Inflammatory macrophage treated with lipopolysaccharide for 1 hour (primary cell): Measurements from ENCODE around the gene DYNC1H1.

Experiments used
- DNase-seq, 2 donors: peaks; one replicate each; pipeline ENCODE4 v3.0.0-alpha.2; 2020 to 2022

DYNC1H1 gene

DNA sequence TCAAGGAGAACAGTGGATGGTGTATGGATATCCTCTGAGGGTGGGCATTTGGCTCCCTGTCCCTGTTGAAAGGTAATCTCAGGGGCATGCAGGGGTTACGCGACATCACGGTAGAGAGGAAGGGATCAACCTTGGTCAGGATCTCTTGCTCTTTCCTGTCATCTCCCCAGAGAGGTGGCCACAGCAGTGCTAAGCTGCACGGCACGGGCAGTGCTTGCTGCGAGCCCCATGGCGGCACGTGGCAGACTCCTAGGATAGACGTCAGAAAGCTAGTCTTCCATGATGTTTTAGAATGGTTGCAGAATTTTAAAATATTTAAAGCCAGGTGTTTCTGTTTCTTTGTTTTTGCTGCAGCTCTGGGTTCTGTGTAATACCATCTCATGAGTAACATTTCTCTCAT, 41.0 kb downstream of the DYNC1H1 start:
- DNase-seq, result no peak

DNA sequence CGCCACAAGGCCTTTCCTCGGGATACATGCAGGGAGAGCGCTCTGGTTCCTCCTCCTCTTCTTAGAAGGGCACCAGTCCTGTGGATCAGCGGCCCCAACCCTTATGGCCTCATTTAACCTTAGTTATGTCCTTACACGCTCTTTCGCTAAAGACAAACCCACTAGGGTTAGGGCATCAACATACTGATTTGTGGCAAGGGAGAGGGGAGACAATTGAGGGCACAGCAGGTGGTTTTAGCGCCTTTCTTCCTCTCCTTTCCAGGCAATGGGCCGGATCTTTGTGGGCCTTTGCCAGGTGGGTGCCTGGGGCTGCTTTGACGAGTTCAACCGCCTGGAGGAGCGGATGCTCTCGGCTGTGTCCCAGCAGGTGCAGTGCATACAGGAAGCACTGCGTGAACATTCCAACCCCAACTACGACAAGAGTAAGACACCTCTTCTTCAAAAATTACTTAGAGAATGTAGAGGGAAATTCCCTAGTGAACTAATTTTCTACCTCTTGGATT, 43.6 kb downstream of the DYNC1H1 start:
- DNase-seq, result no peak

DNA sequence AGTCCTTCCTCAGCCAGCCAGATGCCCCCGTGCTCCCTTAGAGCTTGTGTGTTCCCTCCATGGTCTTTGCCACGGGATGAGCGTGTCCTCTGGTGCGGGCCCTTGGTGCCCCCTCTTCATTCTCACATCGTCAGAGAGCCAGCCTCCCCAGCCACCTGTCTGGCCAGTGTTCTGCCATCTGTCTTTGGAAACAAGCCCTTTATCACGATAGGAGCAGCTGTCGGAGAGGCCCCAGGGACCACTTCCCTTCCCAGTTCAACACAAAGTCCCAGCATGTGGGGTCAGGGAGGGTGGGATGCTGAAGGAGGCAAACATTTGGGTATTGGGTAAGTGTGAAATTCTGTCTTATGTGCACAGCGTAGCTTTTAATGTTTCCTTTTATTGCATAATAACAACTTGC, 44.5 kb downstream of the DYNC1H1 start:
- no peak for DNase-seq

DNA sequence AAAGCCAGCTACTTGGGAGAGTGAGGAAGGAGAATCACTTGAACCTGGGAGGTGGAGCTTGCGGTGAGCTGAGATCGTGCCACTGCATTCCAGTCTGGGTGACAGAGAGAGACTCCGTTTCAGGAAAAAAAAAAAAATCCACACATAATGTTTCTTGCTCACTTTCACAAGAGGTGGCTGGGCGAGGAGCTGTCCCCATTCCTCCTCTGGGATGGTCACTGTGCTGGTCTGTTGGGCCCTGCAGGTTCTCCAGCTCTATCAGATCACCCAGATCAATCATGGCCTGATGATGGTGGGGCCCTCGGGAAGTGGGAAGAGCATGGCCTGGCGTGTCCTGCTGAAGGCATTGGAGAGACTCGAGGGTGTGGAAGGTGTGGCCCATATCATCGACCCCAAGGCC, 47.3 kb downstream of the DYNC1H1 start:
- DNase-seq, result no peak

DNA sequence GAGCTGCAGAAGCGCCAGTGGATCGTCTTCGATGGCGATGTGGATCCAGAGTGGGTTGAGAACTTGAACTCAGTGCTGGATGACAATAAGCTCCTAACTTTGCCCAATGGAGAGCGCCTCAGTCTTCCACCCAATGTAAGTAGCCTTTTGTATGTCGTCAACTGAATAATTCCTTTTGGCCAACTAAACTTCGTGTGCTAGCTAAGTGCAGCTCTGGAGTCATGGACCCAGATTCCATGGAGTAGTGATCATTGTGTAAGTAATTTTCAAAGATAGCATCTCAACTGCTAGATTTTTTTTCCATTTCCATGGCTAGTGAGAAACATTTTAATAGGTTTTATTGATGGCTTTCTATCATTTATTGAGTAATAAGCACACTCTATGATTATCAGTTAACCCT, 48.0 kb downstream of the DYNC1H1 start:
- DNase-seq, result no peak

DNA sequence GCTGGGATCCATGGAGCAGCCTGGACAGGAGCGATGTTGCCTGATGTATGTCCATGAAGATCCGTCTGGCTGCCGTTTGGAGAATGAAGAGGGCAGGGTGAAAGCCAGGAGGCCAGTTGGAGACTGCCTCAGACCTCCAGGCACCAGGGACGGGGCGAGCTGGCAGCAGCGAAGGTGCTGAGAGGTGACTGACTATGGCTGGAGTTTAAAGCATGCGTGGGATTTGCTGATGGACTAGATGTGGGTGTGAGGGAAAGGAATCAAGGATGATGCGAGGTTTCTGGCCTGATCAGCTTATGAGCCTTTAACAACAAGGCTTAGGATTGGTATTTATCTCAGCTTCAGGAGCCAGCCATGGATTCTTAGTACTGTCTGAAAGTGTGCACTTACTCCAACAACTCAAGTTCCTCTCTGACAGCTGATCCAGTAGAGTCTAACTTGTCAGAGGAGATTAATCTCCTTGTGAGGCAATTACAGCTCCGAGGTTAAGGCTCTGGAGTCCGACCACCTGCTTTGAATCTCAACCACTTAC, 49.4 kb downstream of the DYNC1H1 start:
- DNase-seq, result no peak

DNA sequence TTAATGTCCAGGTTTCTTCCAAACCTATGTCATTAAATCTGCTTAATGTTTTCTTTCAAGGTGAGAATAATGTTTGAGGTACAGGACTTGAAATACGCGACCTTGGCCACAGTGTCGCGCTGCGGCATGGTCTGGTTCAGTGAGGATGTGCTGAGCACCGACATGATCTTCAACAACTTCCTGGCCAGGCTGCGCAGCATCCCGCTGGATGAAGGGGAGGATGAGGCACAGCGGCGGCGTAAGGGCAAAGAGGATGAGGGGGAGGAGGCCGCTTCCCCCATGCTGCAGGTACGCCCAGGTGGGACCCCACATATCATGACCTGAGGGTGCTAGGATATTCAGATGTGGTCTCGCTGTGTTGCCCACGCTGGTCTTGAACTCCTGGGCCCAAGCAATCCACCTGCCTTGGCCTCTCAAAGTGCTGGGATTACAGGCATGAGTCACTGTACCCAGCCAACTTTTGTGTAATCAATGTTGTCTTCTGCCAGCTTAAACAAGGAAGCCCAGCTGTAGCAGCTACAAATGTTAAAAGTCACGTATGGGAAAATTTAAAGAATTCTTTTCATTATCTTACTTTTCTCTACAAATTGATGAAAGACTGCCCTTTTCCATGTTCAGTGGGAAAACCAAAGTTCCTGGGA, 50.8 kb downstream of the DYNC1H1 start:
- no peak for DNase-seq

DNA sequence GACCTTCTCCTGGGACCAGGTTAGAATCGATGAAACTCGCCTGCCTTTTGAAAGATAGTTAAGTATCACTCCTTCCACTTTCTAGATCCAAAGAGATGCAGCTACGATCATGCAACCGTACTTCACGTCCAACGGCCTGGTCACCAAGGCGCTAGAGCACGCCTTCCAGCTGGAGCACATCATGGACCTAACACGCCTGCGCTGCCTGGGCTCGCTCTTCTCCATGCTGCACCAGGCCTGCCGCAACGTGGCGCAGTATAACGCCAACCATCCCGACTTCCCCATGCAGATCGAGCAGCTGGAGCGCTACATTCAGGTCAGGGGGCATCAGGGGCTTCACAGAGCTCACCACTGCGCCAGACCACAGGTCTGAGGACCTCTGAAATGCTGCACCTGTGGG, 51.4 kb downstream of the DYNC1H1 start:
- DNase-seq, result no peak

DNA sequence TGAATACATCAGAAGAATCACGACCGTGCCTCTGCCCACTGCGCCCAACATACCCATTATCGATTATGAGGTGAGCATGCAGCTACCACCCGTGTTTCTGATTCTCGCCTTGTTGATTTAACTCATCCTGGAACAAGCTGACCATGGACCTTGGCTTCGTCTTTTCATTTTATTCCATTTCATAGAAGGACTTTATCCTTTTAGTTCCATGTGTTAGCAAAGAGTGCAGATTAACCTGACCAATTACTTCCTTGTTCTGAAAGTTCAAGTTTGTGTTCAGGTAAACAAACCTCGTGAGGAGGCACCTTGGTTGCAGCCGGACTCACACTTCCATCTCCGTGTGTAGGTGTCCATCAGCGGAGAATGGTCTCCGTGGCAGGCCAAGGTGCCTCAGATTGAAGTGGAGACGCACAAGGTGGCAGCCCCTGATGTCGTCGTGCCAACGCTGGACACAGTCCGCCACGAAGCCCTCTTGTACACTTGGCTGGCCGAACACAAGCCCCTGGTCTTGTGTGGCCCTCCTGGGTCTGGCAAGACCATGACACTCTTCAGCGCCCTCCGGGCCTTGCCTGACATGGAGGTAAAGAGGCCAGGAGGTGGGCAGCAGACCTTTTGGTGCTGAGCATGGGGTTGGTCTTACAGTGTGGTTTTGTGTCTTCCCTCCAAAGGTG, 52.2 kb downstream of the DYNC1H1 start:
- no peak for DNase-seq

DNA sequence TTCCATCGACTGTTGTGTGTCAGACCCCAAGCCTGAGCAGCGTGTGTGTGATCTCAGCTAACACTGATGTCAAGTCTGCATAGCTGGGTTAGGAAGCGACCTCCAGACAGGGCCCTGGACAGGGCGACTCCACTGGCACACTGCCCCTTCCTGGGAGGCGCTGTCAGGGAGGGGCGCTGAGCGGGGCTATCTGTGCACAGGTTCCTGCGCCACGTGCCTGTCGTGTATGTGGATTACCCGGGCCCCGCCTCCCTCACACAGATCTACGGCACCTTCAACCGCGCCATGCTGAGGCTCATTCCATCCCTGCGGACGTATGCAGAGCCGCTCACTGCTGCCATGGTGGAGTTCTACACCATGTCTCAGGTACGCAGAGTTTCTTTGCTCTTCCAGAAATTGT, 53.9 kb downstream of the DYNC1H1 start:
- DNase-seq, result no peak

DNA sequence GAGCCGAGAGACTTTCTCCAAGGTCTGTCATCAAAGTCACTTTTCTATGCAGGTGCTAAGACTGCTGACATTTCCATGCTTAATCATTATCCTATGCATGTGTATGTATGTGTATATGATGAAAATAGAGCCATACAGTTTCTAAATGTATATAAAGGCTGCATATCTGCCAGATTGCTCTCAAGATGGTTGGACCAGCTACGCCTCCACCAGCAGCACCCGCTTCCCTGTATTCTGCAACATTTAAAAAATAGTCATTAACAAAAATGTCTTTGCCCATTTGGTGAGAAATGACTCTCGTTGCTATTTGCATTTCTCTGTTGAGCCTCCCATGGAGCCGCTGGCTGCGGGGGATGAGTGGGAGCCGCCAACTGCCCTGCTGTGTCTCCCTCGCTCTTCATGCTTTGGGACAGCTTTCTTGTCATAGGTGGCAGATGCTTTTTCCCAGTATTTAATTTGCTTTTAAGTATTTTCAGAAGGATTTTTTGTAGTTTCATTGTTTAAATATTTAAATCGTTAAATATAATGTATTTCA, 54.7 kb downstream of the DYNC1H1 start:
- DNase-seq, result no peak

DNA sequence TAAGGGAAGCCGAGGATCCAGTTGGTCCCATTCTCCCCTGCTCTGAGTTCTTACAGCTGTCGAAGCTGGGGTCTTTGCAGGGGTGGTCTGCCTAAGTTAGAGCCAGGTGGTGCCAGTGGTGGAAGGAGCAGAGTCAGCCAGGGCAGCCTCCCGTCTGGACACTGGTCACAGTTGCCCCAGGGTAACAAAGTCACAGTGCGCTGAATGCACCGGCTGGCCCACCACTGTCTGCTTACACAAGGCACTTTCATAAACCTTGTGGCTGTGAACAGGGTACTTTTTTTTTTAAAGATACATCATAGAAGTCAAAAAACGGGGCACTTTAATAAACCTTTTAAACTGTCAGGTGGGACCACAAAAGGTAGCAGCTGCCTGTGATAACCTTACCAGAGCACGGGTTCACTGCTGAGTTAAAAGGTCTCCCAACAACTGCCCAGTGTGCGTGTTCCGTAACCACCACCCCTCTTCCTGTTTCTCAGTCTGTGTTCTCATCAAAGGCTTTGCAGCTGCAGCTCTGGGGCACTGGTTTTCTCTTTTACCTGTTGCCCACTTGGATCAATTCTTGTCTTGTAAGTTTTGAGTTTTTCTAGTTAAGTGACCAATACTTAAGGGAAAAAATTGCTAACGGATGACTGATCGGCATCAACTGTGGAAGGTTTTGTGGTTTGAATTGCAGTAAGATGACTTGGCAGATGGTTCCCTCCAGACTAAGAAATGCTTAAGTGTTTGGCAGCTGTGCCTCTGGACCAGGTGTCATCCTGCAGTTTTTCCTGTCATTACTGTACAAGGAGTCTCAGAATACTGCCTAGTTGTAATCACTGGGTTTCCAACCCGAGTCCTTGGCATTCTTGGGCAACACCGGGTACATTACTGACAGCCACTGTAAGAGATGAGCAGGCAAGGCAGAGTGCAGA, 55.9 kb downstream of the DYNC1H1 start:
- no peak for DNase-seq

DNA sequence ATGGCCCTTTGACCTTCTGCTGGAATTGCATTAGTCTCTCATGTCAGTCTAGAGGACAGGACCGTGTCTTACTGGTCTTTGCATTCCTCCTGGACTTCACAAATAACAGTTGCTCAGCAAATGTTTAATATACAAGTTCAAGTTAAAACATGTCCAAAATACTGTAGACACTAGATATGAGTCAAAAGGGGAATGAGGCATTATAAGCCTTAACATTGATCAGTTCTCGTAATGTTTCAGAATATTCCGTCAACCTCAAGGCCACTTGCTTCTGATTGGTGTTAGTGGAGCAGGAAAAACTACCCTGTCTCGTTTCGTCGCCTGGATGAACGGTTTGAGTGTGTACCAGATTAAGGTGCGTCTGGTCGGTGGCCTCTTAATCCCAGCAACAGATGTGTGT, 62.6 kb downstream of the DYNC1H1 start:
- DNase-seq, result no peak

DNA sequence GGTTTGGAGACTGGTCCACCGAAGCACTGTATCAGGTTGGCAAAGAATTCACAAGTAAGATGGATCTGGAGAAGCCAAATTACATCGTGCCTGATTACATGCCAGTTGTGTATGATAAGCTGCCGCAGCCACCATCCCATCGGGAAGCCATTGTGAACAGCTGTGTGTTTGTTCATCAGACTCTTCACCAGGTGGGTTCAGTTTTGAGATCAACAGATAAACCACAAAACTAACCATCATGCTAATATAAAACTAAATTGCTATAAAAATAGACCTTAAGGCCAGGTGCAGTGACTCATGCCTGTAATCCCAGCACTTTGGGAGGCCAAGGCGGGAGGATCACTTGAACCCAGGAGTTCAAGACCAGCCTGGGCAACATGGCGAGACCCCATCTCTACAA, 63.6 kb downstream of the DYNC1H1 start:
- no peak for DNase-seq

DNA sequence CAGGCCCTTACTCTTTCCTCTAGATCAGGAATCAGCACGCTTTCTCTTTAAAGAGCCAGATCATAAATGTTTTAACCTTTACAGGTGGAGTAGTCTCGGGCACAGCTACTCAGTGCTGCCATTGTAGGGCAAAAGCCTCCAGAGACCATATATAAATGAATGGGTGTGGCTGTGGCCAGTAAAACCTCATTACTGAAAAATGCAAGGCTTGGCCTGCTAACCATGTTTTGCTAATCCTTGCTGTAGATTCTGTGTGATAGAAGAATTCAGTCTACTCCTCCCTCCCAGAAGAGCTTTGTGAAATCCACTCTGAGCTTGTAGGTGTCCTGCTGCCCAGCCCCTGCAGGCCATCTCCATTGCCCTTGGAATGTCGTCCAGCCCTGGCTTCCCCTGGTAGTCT, 64.4 kb downstream of the DYNC1H1 start:
- DNase-seq, result no peak

DNA sequence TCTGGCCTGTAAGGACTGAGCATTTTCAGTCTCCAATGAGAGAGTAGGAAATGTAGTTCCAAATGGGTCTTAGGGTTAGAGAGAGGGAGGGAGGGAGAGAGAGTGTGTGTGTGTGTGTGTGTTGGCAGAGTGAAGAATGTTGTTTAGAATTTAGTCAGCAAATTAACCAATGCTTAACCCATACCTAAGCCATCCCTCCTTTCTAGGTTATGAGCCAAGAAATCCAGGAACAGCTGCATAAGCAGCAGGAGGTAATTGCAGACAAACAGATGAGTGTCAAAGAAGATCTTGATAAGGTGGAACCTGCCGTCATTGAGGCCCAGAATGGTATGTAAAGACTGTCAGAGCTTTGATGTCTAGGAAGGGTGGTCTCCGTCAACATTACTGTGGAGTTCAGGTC, 65.6 kb downstream of the DYNC1H1 start:
- DNase-seq, result no peak

DNA sequence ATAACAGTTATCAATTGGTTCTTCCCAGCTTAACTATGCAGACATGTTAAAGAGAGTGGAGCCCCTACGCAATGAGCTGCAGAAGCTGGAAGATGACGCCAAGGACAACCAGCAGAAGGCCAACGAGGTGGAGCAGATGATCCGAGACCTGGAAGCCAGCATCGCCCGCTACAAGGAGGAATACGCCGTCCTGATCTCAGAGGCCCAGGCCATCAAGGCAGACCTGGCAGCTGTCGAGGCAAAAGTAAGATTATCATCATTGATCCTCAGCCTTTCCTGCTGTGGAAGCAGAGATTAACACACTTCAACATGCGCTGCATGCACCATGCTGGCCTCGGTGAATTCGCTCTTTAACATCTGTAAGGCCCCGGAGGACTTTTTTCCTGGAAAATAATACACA, 68.9 kb downstream of the DYNC1H1 start:
- no peak for DNase-seq

DNA sequence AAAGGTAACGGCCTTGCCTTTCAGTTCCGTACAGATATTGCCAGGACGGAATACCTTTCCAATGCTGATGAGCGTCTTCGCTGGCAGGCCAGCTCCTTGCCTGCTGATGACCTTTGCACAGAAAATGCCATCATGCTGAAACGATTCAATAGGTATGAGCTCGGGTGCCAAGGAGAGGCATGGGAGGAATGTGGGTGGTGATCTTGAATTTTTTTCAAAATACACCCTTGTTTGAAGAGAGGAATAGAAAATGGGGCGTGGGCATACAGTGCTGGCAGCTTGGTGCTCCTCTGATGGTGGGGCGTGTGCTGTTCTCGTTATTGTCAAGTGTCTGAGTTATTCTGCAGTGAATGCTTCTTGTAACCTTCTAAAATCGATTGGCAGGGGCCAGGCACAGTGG, 69.9 kb downstream of the DYNC1H1 start:
- no peak for DNase-seq

DNA sequence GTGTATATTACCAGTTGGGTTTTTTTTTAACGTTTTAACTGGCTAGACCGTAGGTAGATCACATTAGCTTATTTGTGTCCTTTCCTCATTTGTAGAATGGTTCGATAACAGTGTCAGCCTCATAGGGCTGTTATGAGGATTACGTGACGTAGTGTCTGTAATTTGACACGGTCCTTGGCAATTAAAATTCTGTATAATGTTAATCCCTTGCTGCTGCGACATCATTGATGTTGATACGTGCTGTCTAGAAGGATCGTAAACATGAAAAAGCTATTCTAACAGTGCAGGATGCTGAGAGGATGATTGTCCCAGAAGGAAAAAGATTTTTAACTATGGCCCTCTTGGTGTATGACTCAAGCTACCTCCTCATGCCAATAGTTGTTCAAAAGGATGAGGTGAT, 71.5 kb downstream of the DYNC1H1 start:
- no peak for DNase-seq

DNA sequence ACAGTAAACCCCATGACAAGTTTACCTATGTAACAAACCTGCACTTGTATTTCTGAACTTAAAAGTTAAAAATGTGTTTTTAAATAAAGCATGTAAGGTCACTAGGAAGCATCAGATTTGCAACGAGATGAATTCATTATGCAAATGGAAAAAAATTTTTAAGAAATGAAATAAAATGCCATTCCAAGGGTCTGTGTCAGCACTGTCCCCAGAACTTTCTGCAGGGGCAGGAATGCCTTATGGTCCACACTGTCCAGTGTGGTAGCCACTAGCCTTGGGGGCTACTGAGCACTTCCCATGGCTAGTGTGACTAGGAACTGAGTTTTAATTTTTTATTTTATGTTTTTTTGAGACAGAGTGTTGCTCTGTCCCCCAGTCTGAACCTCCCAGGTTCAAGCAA, 73.3 kb downstream of the DYNC1H1 start:
- DNase-seq, result no peak

DNA sequence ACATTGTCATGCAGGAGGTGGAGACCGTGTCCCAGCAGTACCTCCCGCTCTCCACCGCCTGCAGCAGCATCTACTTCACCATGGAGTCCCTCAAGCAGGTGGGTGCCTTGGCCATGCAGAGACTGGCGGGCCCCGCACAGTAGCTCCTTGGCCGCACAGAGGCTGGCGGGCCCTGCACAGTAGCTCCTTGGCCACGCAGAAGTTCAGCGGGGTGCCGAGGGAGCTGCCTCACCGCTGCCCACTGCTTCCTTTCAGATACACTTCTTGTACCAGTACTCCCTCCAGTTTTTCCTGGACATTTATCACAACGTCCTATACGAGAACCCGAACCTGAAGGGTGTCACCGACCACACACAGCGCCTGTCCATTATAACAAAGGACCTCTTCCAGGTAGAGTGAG, 74.8 kb downstream of the DYNC1H1 start:
- no peak for DNase-seq

DNA sequence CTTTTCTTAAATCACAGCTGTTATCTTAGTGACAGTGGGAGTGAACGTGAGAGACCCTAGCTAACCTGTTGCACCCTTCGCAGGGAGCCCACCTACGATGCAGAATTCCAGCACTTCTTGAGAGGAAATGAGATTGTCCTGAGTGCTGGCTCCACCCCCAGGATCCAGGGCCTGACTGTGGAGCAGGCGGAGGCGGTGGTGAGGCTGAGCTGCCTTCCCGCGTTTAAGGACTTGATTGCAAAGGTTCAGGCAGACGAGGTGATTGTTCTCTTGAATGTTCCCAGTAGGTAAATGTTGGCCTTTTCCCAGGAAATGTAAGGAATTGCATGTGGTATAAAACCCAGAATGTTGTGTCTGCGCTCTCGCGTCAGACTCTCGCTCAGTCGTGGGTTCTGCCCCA, 75.8 kb downstream of the DYNC1H1 start:
- no peak for DNase-seq

DNA sequence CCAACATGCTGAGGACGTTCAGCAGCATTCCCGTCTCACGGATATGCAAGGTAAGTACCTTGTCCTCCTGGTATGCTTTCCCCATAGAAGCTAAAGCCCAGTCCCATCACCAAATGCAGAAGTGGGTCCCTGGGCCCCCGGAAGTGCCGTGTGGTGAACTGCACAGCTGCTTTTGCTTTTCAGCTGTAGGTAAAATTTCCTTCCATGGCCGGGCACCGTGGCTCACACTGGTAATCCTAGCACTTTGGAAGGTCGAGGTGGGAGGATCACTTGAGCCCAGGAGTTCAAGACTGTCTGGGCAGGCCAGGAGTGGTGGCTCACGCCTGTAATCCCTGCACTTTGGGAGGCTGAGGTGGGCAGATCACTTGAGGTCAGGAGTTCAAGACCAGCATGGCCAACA, 78.3 kb downstream of the DYNC1H1 start:
- no peak for DNase-seq
